ENCODE results near the gene MMP15.
"Not testable (repeated sequence)": the region's sequence is repeated elsewhere in the genome, so short reads cannot be mapped to it uniquely, and the experiment has no call there.

DNA sequence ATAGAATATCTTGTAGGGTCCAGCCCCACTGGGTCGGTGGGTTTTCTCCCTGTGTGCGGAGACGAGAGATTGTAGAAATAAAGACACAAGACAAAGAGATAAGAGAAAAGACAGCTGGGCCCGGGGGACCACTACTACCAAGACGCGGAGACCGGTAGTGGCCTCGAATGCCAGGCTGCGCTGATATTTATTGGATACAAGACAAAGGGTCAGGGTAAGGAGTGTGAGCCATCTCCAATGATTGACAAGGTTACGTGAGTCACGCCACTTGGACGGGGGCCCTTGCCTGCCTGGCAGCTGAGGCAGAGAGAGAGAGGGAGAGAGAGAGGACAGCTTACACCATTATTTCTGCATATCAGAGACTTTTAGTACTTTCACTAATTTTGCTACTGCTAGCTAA lies 20.8 kb upstream of the MMP15 start:
- not testable (repeated sequence) for TF ChIP-seq POLR2A, CTCF (IDR thresholded peaks at IDR 0.05)

Measured in heart left ventricle (tissue), 13 donors.